GM11168 (cell line): ENCODE measurements around the gene FAM110A.
"Not testable (repeated sequence)": the region's sequence is repeated elsewhere in the genome, so short reads cannot be mapped to it uniquely, and the experiment has no call there.

Experiments
- in situ Hi-C: fragments of 300-500 bp; cut with MboI; formaldehyde crosslinking; loops from one replicate; pipeline ENCODE4 v1.12.0; 2022; ENCODE audit warnings: low sequenced_read_pairs; ENCODE audit not compliant: unreplicated experiment

Gene FAM110A

DNA sequence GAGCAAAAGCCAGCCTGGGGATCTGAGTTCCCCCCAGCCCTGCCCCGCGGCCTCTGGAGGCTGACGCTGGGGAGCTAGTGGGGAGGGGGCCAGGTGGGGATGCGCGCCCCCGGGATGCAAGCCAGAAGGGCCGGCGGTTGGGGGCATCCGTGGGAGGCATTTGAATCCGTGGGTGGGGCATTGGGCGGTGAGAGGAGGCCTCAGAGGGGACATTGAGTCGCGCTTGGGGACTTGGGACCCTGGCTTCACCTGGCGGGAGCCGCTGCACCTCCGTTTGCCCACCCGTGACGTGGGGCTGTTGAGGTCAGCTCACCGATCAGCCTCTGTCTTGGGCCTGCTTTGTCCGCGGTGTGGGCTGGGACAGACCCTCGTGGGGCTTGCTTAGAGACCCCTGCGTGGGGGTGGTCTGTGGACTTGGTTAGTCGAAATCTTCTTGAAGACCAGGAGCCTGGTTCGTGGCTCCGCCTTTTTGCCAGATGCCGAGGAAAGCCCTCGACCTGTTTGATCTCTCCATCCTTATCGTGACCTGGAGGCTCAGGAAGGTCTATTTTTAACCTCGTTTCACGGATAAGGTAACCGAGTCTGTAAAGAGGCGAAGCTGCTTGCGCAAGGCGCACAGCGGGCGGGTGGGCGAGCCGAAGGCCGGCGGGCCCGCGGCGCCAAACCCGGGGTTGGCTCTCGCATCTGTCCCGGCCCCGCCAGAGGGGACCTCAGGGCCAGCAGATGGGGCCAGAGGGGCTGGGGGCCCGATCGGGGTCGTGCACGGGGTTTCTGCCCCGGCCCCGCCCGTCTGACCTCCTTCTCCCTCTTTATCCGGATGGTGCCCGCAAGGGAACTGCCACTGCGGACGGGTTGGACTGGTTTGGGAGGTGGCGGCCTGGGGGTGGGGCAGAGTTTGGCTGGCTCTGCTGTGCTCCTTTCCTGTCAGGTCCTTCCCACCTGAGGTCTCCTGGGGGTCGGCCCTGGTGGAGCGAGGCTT is 8.3 kb downstream of the FAM110A start:
- in situ Hi-C loops = no loop called here

DNA sequence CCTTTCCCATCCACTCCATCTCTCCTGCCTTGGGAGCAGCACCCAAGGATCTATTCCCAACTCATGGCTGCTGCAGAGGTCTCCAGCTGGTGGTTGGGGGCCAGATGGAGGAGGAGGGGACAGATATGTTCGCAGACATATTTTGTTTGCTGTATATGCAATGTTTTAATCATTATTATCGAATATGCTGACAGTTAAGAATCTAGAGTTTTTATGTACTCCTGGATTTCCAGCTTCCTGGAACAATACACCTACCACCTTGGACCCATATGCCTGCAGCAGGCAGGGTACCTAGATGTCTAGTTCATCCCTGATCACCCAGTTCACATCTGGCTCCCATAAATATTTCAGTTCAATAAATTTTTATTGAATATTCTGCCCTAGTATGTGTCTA is 9.0 kb downstream of the FAM110A start:
- in situ Hi-C loops = no loop called here

DNA sequence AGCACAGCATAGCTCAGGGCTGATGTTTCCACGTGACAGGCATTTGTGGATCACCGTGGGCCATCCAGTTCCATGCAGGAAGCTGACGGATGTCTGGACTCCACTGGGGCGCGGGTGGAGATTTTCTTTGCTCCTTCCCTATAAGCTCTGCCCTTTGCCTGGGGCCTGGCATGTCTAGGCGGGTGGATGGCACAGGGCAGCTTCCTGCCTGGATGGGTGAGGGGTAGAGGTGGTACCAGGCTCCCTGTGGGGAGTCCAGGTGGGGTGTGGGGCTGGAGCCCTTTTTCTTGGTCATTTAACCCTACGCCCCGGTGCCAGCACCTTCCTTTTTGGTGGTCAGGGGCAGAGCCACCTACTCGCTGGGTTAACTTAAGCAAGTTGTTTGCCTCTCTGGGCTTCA is 10.4 kb downstream of the FAM110A start:
- in situ Hi-C loops = no loop called here

- in situ Hi-C loops = no loop called here
Observed at GRCh38 chr20:844473-845225, 11.1 kb downstream of the FAM110A start.

- in situ Hi-C loops = no loop called here
Observed at GRCh38 chr20:845226-845868, 11.8 kb downstream of the FAM110A start.

DNA sequence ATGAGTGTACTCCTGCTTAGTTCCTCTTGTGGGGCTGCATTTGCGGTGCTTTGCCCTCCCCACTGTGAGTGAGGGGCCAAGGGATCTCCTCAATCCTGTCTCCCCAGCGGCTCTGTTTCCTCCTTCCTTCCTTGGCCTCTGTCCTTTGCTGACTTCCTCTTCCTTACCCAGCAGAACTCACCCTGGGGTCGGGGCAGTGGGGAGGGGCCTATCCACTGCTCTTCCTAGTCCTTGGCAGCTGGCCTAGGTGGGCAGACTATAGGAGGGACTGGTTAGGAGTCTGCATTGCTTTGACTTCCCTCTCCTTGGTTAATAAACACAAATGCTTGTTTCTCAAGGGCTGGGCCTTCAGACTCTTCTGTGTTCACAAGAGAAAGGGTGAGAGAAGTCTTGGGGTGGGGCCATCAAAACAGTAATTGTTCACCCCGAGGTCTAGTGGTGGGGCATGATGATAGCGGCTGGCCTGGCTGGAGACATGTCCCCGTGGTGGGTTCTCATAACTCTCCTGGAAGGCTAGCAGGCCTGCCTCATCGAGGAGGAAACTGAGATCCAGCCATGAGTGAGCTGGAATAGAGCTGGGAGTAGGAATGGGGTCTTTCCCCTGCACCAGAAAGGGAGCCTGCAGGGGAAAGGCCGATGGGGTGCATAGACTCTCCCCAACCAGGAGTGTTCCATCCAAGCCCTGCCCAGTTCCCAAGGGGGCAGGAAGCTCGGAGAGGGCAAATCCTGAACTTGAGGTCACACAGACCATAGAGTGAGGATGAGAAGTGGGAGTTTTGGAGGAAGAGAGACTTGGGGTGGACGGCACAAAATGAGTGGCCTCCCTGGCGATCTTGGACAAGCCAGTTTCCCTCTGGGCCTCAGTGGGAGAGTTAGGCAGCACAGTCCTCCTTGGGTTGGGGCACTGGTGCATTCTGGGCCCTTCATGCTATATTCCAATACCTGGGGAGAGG is 12.7 kb downstream of the FAM110A start:
- in situ Hi-C loops = no loop called here

GRCh38 chr20:846894-847278 is 13.4 kb downstream of the FAM110A start:
- in situ Hi-C loops = no loop called here

- in situ Hi-C loops = no loop called here
Observed at GRCh38 chr20:848193-848592, 14.7 kb downstream of the FAM110A start.

GRCh38 chr20:848731-849130 is 15.2 kb downstream of the FAM110A start:
- in situ Hi-C loops = not testable (repeated sequence)

GRCh38 chr20:853406-853996 is 20.0 kb downstream of the FAM110A start:
- in situ Hi-C loops = no loop called here

DNA sequence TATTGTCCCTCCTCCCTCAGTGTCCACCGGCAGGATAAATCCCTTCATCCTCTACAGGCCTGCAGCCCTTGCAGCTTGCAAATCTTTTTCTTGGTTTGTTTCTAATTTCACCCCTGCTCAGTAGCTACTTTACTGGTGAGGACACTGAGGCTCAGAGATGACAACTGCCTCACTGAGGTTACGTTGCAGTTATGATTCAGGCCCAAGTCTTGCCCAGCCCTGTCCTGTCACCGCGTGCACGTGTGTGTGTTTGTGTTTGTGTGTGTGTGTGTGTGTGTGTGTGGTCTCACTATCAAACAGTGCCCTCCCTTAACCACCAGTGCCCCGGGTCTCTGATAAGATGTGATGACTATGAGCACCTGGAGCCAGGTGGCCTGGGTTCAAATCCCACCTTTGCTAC is 21.1 kb downstream of the FAM110A start:
- in situ Hi-C loops = no loop called here

DNA sequence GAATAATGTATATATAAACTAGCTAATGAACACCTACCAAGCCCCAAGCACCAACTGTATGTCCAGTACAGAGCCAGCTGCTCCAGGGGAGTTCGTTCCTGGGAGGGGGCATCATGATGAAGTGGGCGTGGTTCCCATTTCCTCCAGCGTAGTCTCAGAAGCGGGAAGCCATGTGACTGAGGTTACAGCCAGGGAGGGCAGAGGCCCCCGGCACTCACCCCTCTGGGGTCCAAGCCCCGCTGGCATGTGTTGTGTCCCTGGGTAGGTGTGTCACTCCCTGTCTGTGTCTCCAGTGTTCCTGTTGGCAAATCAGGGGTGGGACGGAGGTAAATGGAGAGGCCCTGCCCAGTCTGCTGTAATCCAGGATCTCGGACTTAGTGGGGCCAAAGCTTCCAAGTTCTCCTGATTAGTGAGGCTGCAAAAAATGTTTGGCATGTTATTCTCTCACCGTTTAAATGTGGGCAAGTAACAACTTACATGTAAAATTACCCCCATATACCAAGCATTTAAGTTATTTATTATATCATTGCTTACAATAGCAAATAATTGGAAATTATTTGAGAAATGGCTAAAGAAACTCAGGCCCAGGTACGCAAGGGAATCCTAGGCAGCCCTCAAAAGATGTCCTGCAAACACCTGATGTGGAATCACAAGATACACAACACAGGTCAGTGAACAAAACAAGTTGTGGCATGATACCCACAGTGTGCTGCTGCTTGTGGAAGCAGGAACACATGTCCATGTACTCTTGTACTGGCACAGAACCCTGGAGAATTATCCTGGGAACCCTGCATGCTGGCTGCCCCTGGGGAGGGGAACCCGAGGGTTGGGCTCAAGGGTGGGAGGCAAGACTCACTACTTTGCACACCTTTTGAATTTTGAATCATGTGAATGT is 22.2 kb downstream of the FAM110A start:
- in situ Hi-C loops = no loop called here

DNA sequence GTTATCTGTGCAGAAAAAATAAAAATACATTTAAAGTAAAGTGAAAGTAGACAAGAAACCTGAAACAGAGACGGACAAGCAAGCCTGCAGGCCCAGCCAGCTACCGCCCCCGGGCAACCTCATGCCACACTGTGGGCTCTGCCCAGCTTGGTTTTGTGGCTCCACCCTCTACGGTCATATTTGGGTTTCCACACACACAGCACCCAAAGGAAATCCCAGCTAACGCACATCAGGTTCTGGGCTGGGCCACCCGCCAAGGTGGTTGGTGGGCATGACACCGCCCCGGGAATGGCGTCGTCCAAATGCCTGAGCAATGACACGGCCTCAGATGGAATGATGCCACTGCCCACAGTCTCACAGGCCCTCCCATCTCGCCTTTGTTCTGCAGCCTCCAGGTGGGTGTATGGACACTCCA is 22.9 kb downstream of the FAM110A start:
- in situ Hi-C loops = no loop called here

GRCh38 chr20:858011-858410 is 24.5 kb downstream of the FAM110A start:
- in situ Hi-C loops = no loop called here

DNA sequence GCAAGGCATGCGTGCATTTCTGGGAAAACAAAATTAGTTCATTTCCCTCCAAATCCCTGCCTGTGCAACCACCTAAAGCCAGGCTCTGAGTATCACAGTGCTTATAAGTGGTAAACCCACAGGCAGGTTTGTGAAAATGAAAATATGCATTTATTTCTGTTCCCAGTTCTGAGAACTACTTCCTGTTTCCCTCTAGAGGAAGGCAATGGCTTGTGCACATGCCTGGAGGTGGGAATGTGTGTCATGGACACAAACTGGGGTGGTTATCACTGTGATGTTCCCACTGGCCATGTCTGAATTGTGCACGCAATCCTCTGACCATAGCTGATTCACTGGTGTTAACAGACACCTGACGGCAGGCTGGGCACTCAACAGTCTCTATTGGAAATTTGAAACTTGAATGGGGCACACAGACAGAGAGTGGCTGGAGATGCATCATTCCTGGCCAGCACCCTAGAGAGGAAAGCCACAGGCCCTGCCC is 26.3 kb downstream of the FAM110A start:
- in situ Hi-C loops = no loop called here

DNA sequence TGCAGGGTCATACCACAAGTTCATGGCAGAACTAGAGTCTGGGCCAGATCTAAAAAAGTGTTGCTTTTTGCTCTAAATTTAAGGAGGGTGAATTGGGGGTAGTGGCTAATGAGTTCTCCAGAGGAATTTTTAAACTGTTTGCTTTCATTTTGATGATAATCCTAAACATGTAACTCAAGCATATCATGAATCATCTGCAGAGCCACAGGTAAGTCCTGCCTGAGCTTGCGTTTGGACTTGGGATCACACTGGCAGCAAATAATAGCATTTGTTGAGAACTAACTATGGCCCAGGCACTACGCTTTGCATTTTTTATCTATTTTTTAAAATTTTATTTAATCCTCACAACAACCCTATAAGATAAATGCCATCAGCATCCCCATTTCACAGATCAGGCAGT is 27.4 kb downstream of the FAM110A start:
- in situ Hi-C loops = no loop called here

- in situ Hi-C loops = no loop called here
Observed at GRCh38 chr20:865440-865839, 31.9 kb downstream of the FAM110A start.

GRCh38 chr20:868279-868678 is 34.8 kb downstream of the FAM110A start:
- in situ Hi-C loops = no loop called here
